NCI-H460 (cell line): Measurements from ENCODE around the gene COX11. TPM values are rescaled to one million over a fixed set of nuclear protein-coding genes. Genes with fewer than 3 reads are reported as not detected.

Experiments
- small RNA-seq, 2 experiments: library from RNA; depleted of rRNA; stranded (forward); fragments of <200 nt; gene quantifications; one replicate each; pipeline ENCODE3, GENCODE V24; 2014
- total RNA-seq: library from RNA; depleted of rRNA; stranded (reverse); fragments of >200 nt; shearing (Covaris generic); gene quantifications from 2 replicates; pipeline ENCODE4 v1.2.3, GENCODE V29; 2014; rRNA removed

The COX11 gene
- total RNA-seq, 1 experiment from 2014 or later, result 97.8 TPM

Small RNA genes within 50 kb of the gene (small RNA-seq; reads per million reads assigned to genes)
- 0 reads per million in 2 experiments for gene AC007485.1

Other genes starting within 250 kb of the COX11 start
- 108 and 112 TPM in 2 replicates for gene TOM1L1, start 67.8 kb downstream of the COX11 start, total RNA-seq
- 9.7 and 17.5 TPM in 2 replicates for gene STXBP4, start 111 bp upstream of the COX11 start, total RNA-seq